Stimulated activated CD4-positive, alpha-beta T cell treated with anti-CD3 and anti-CD28 coated beads, Interleukin-4, amount 100 ng/mL, for 4 hours (primary cell): Measurements from ENCODE around the gene FBN1.

Experiments
- DNase-seq, 2 experiments: peaks; one replicate each; pipeline ENCODE4 v3.0.0-alpha.2; 2020

The FBN1 gene

GRCh38 chr15:48419896-48420295, 225.6 kb downstream of the FBN1 start:
- no peak for DNase-seq

GRCh38 chr15:48418343-48418742, 227.2 kb downstream of the FBN1 start:
- no peak for DNase-seq

- DNase-seq = no peak
Measured at GRCh38 chr15:48416301-48416700, 229.2 kb downstream of the FBN1 start.

- DNase-seq = no peak
Measured at GRCh38 chr15:48415036-48415886, 230.2 kb downstream of the FBN1 start.

GRCh38 chr15:48414015-48414414, 231.5 kb downstream of the FBN1 start:
- DNase-seq = no peak

- no peak for DNase-seq
Measured at GRCh38 chr15:48413304-48413703, 232.2 kb downstream of the FBN1 start.

- no peak for DNase-seq
Measured at GRCh38 chr15:48411971-48412591, 233.4 kb downstream of the FBN1 start.

GRCh38 chr15:48409623-48410022, 235.9 kb downstream of the FBN1 start:
- no peak for DNase-seq

GRCh38 chr15:48408327-48408726, 237.2 kb downstream of the FBN1 start:
- DNase-seq = no peak

- no peak for DNase-seq
Measured at GRCh38 chr15:48407646-48408045, 237.9 kb downstream of the FBN1 start.

- no peak for DNase-seq
Measured at GRCh38 chr15:48406911-48407310, 238.6 kb downstream of the FBN1 start.

GRCh38 chr15:48406266-48406891, 239.1 kb downstream of the FBN1 start:
- no peak for DNase-seq

GRCh38 chr15:48402427-48403177, 242.9 kb downstream of the FBN1 start:
- no peak for DNase-seq

- no peak for DNase-seq
Measured at GRCh38 chr15:48400086-48400485, 245.4 kb downstream of the FBN1 start.

- no peak for DNase-seq
Measured at GRCh38 chr15:48397841-48398240, 247.7 kb downstream of the FBN1 start.

- no peak for DNase-seq
Measured at GRCh38 chr15:48396020-48396419, 249.5 kb downstream of the FBN1 start.

GRCh38 chr15:48395521-48396011, 249.9 kb downstream of the FBN1 start:
- no peak for DNase-seq

GRCh38 chr15:48394970-48395369, 250.5 kb downstream of the FBN1 start:
- DNase-seq = no peak

- DNase-seq = no peak
Measured at GRCh38 chr15:48393645-48394506, 251.6 kb downstream of the FBN1 start.

GRCh38 chr15:48392356-48392755, 253.2 kb downstream of the FBN1 start:
- DNase-seq = no peak

GRCh38 chr15:48391950-48392349, 253.6 kb downstream of the FBN1 start:
- DNase-seq = no peak

- no peak for DNase-seq
Measured at GRCh38 chr15:48389691-48390143, 255.8 kb downstream of the FBN1 start.
